HCT116 (cell line): Measurements from ENCODE around the gene EXD3. TPM values are rescaled to one million over a fixed set of nuclear protein-coding genes. Genes with fewer than 3 reads are reported as not detected.

ENCODE experiments used
- ATAC-seq: fragments of 200-7000 bp; cut with Tn5 transposase; 2 replicates; pipeline ENCODE4 v1.9.1; 2020; ENCODE audit warnings: mild to moderate bottlenecking, moderate library complexity
- BruUV-seq: library from RNA; stranded (reverse); fragments of 400-500 nt; replicated peaks from 2 replicates; lab custom pipeline; 2021; lab: Mats Ljungman, UMichigan
- CTCF ChIA-PET: fragments of 300-600 bp; sonication (Branson Sonifier 250); formaldehyde crosslinking; loops from one replicate; lab custom pipeline; 2021; ENCODE audit warnings: antibody characterized with exemption; lab: Charles Lee
- POLR2A ChIA-PET: fragments of 300-600, 350-600 bp; sonication (Branson Sonifier 250); formaldehyde crosslinking; loops from one replicate; lab custom pipeline; 2021; ENCODE audit warnings: antibody characterized with exemption; lab: Charles Lee
- RAD21 ChIA-PET, 2 experiments: fragments of 300-600 bp; sonication (Branson Sonifier 250); formaldehyde crosslinking; loops; one replicate each; lab custom pipeline; 2023; ENCODE audit warnings: low total read pairs in 2 of 2; ENCODE audit not compliant: uncharacterized antibody in 2 of 2, unreplicated experiment in 2 of 2, low non-redundant PET in 1 of 2; lab: Charles Lee
- DNase-seq: peaks from one replicate; pipeline ENCODE4 v3.0.0-alpha.2; 2010; ENCODE audit warnings: low read depth, low spot score
- H2AFZ ChIP-seq: fragments of 200-600 bp; shearing (Covaris generic), sonication (generic); 2 replicates; pipeline ENCODE4 v1.6.1; 2017; ENCODE audit warnings: low read depth, mixed run types, mixed read lengths, antibody characterized with exemption, low read length; ENCODE audit not compliant: poor library complexity, severe bottlenecking
- H3K27ac ChIP-seq: 2 replicates; pipeline ENCODE4 v1.5.1; 2012; ENCODE audit warnings: low read depth, low read length
- H3K27me3 ChIP-seq: fragments of 200-600 bp; sonication (generic); 2 replicates; pipeline ENCODE4 v1.6.1; 2016; ENCODE audit warnings: mixed run types, low read length, mixed read lengths; ENCODE audit not compliant: insufficient read depth
- H3K36me3 ChIP-seq, 2 experiments: fragments of 200-500 bp in 1 of 2; fragments of 200-600 bp in 1 of 2; sonication (Bioruptor generic) in 1 of 2; sonication (generic) in 1 of 2; 2 replicates each; pipeline versions ENCODE4 v1.5.1 to v1.6.1; 2014 to 2016; ENCODE audit warnings: low read length in 2 of 2, inconsistent platforms in 1 of 2, mixed read lengths in 1 of 2, mixed run types in 1 of 2; ENCODE audit not compliant: insufficient read depth in 2 of 2, control insufficient read depth in 1 of 2
- H3K4me1 ChIP-seq, 2 experiments: fragments of 200-600 bp in 1 of 2; sonication (generic) in 1 of 2; 2 replicates each; pipeline versions ENCODE4 v1.5.1 to v1.6.1; 2012 to 2017; ENCODE audit warnings: low read length in 2 of 2, inconsistent platforms in 1 of 2, mild to moderate bottlenecking in 1 of 2, mixed read lengths in 1 of 2, mixed run types in 1 of 2, moderate library complexity in 1 of 2; ENCODE audit not compliant: insufficient read depth in 2 of 2, control insufficient read depth in 1 of 2
- H3K4me2 ChIP-seq: fragments of 200-600 bp; sonication (generic); 2 replicates; pipeline ENCODE4 v1.6.1; 2017; ENCODE audit warnings: mixed run types, low read length, mixed read lengths
- H3K4me3 ChIP-seq, 2 experiments: fragments of 200-600 bp in 1 of 2; sonication (generic) in 1 of 2; replicated peaks in 1 of 2; 2 replicates each; pipeline ENCODE4 v1.5.1; 2011 to 2016; ENCODE audit warnings: low read length in 2 of 2, control low read depth in 1 of 2, low read depth in 1 of 2, mild to moderate bottlenecking in 1 of 2, mixed read lengths in 1 of 2, mixed run types in 1 of 2
- H3K79me2 ChIP-seq: fragments of 200-600 bp; sonication (generic); 2 replicates; pipeline ENCODE4 v1.6.1; 2017; ENCODE audit warnings: mild to moderate bottlenecking, mixed run types, low read length, moderate library complexity, mixed read lengths; ENCODE audit not compliant: insufficient read depth
- H3K9ac ChIP-seq: fragments of 200-600 bp; sonication (generic); 2 replicates; pipeline ENCODE4 v1.6.1; 2016; ENCODE audit warnings: low read length, mixed read lengths
- H3K9me2 ChIP-seq: fragments of 200-600 bp; sonication (generic), shearing (Covaris generic); 2 replicates; pipeline ENCODE4 v1.6.1; 2017; ENCODE audit warnings: mixed run types, mild to moderate bottlenecking, moderate library complexity; ENCODE audit not compliant: insufficient read depth
- H3K9me3 ChIP-seq, 2 experiments: fragments of 200-500 bp in 1 of 2; fragments of 200-600 bp in 1 of 2; sonication (Bioruptor generic) in 1 of 2; sonication (generic) in 1 of 2; 2 replicates each; pipeline ENCODE4 v1.6.1; 2014 to 2017; ENCODE audit warnings: low read length in 2 of 2, mixed read lengths in 2 of 2, inconsistent platforms in 1 of 2, low read depth in 1 of 2, mild to moderate bottlenecking in 1 of 2, mixed run types in 1 of 2, moderate library complexity in 1 of 2; ENCODE audit not compliant: control insufficient read depth in 1 of 2, insufficient read depth in 1 of 2
- H4K20me1 ChIP-seq: fragments of 200-600 bp; sonication (generic), shearing (Covaris generic); 2 replicates; pipeline ENCODE4 v1.6.1; 2017; ENCODE audit warnings: mixed run types, mild to moderate bottlenecking, moderate library complexity; ENCODE audit not compliant: insufficient read depth
- CEBPB ChIP-seq: IDR thresholded peaks from 2 replicates; pipeline ENCODE4 v1.6.1; 2012; ENCODE audit warnings: low read depth
- EGR1 ChIP-seq: IDR thresholded peaks from 2 replicates; pipeline ENCODE4 v1.6.1; 2012; ENCODE audit warnings: low read depth
- EZH2 ChIP-seq: fragments of 200-600 bp; sonication (generic); IDR thresholded peaks from 2 replicates; pipeline ENCODE4 v1.6.1; 2017; ENCODE audit warnings: antibody characterized with exemption, mixed run types
- JUND ChIP-seq: IDR thresholded peaks from 2 replicates; pipeline ENCODE4 v1.6.1; 2012
- SRF ChIP-seq: IDR thresholded peaks from 2 replicates; pipeline ENCODE4 v1.6.1; 2012; ENCODE audit warnings: low read depth
- TCF7L2 ChIP-seq: IDR thresholded peaks from 2 replicates; pipeline ENCODE4 v1.7.0; 2011; ENCODE audit warnings: borderline replicate concordance, inconsistent platforms; ENCODE audit not compliant: insufficient read depth, insufficient read length; ENCODE audit errors: extremely low read depth
- YY1 ChIP-seq: IDR thresholded peaks from 2 replicates; pipeline ENCODE4 v1.6.1; 2011; ENCODE audit warnings: low read length, low read depth, moderate library complexity, mild to moderate bottlenecking; ENCODE audit not compliant: insufficient replicate concordance; ENCODE audit errors: extremely low read depth
- ZBTB33 ChIP-seq: IDR thresholded peaks from 2 replicates; pipeline ENCODE4 v1.6.1; 2011; ENCODE audit warnings: mild to moderate bottlenecking, low read length, moderate library complexity; ENCODE audit not compliant: insufficient replicate concordance; ENCODE audit errors: extremely low read depth
- ZFX ChIP-seq: fragments of 450-650 bp; IDR thresholded peaks from 2 replicates; pipeline ENCODE4 v1.6.1; 2017
- ZNF274 ChIP-seq: fragments of 200-500 bp; sonication (Bioruptor generic); IDR thresholded peaks from 2 replicates; pipeline ENCODE4 v1.6.1; 2014; ENCODE audit warnings: mild to moderate bottlenecking, low read depth, low read length, inconsistent platforms
- intact Hi-C: fragments of 100-400 bp; cut with micrococcal nuclease; formaldehyde crosslinking; loops from 2 replicates; pipeline ENCODE4 v1.10.0; 2022
- total RNA-seq: library from RNA; stranded (reverse); gene quantifications from one replicate; pipeline ENCODE4 v1.2.1, GENCODE V29; 2021; ENCODE audit not compliant: unreplicated experiment
- TF ChIP-seq, protein P1 (sequence below), 3 experiments: fragments of 200-600 bp in 1 of 3; sonication (generic) in 1 of 3; IDR thresholded peaks in 2 of 3; conservative IDR thresholded peaks in 1 of 3; 2 replicates each; pipeline ENCODE4 v1.5.1; 2012 to 2017; ENCODE audit warnings: low read depth in 2 of 3, low read length in 2 of 3, antibody characterized with exemption in 1 of 3, borderline replicate concordance in 1 of 3, control low read depth in 1 of 3, mild to moderate bottlenecking in 1 of 3, mixed read lengths in 1 of 3, mixed run types in 1 of 3, moderate library complexity in 1 of 3; ENCODE audit not compliant: insufficient read depth in 1 of 3

EXD3 gene
- total RNA-seq, 1 experiment from 2014 or later: 25.4 TPM

- TF ChIP-seq YY1 (no peak), EGR1 (no peak), ZNF274 (no peak), SRF (no peak)
- TF ChIP-seq, all 23 proteins: peak for 0
Measured at GRCh38 chr9:137348769-137349470, 74.0 kb downstream of the EXD3 start (continued).

DNA sequence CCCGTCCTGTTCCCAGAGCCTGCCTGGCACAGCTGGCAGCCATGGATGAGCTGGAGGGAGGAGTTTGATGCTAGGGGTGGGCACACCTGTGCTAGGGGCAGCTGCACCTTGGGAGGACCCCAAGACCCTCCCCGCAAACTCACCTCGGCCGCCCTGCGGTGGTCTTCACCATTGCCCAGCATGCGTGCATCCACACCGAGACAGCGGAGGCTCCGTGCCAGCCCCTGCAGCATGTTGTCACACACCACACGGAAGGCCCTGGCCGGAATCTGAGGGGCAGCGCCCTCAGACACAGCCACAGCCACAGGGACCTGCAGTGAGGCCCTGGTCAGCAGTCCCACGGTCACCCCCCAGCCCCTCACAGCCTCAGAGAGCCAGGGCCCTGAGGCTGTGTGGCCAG is 75.0 kb downstream of the EXD3 start:
- no peaks in the 10 kb centered on the region for H3K36me3 ChIP-seq
- DNase-seq (no peak), ATAC-seq (no peak)
- ChIA-PET CTCF (no interaction called here), POLR2A (no interaction called here), RAD21 (no interaction called here)
- no peaks in the 10 kb centered on the region for H3K27me3 ChIP-seq
- intact Hi-C loops: no loop called here
- H3K9me3 ChIP-seq: peaks cover 0 to 4% of the 10 kb centered on the region in 2 experiments; a peak in 2 of 4 replicates
- no peaks in the 10 kb centered on the region for H3K79me2 ChIP-seq
- no peak overlapping the region for H3K4me2 ChIP-seq
- H3K4me1 ChIP-seq: no peaks in the 10 kb centered on the region
- TF ChIP-seq ZFX (no peak), JUND (no peak), TCF7L2 (no peak), CEBPB (no peak), SRF (no peak)
- no peaks in the 10 kb centered on the region for H3K9me2 ChIP-seq
- H3K9ac ChIP-seq: no peak overlapping the region
- no peak overlapping the region for H2AFZ ChIP-seq
- BruUV-seq: no TSS peak
- H3K4me3 ChIP-seq: no peak overlapping the region
- H4K20me1 ChIP-seq: no peaks in the 10 kb centered on the region
- no peak overlapping the region for H3K27ac ChIP-seq

DNA sequence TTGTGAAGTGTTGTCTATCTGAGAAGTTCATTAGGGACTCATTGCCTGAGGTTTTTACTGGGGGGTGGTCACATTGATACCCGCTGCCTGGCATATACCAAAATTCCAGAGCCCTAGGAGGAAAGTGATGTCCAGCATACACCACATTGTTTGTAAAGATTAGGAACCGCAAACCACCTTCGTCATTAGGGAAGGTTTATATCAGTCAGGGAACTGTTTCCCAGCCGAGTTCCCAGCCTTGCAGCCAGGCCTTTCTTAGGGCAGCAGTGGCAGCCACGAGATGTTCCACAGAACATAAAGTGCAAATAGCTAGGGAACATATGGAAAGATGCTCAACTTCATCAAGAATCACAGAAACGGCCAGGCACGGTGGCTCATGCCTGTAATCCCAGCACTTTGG is 80.5 kb downstream of the EXD3 start:
- ATAC-seq (no peak), DNase-seq (no peak)
- Histone ChIP-seq H3K79me2 (no peaks in the 10 kb centered on the region), H2AFZ (no peak overlapping the region), H3K27me3 (no peaks in the 10 kb centered on the region), H3K4me2 (no peak overlapping the region), H3K9ac (no peak overlapping the region), H3K4me1 (no peaks in the 10 kb centered on the region), H3K36me3 (no peaks in the 10 kb centered on the region), H3K27ac (no peak overlapping the region), H3K9me2 (no peaks in the 10 kb centered on the region), H4K20me1 (no peaks in the 10 kb centered on the region), H3K9me3 (peaks cover 0 to 4% of the 10 kb centered on the region in 2 experiments; a peak in 2 of 4 replicates), H3K4me3 (no peak overlapping the region)
- ChIA-PET POLR2A (no interaction called here), RAD21 (no interaction called here), CTCF (no interaction called here)
- intact Hi-C loops: no loop called here
- no TSS peak for BruUV-seq
- TF ChIP-seq EZH2: no peak
- TF ChIP-seq ZBTB33: no peak
- TF ChIP-seq, protein P1, sequence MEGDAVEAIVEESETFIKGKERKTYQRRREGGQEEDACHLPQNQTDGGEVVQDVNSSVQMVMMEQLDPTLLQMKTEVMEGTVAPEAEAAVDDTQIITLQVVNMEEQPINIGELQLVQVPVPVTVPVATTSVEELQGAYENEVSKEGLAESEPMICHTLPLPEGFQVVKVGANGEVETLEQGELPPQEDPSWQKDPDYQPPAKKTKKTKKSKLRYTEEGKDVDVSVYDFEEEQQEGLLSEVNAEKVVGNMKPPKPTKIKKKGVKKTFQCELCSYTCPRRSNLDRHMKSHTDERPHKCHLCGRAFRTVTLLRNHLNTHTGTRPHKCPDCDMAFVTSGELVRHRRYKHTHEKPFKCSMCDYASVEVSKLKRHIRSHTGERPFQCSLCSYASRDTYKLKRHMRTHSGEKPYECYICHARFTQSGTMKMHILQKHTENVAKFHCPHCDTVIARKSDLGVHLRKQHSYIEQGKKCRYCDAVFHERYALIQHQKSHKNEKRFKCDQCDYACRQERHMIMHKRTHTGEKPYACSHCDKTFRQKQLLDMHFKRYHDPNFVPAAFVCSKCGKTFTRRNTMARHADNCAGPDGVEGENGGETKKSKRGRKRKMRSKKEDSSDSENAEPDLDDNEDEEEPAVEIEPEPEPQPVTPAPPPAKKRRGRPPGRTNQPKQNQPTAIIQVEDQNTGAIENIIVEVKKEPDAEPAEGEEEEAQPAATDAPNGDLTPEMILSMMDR (IDR thresholded peaks at IDR 0.05 in 2 of 3, conservative IDR thresholded peaks at IDR 0.05 in 1 of 3; ENCODE audit: borderline replicate concordance in 1 of 3, insufficient read depth in 1 of 3, low read depth in 2 of 3, low read length in 2 of 3): no peak
- TF ChIP-seq CEBPB: no peak
